KBM-7 (cell line): ENCODE results near the gene FAM120A.

Experiments used
- DNase-seq: peaks from one replicate; pipeline ENCODE4 v3.0.0-alpha.2; 2015
- in situ Hi-C: fragments of 300-500 bp; cut with MboI; formaldehyde crosslinking; loops from 2 replicates; pipeline ENCODE4 v1.14.3; 2020; ENCODE audit warnings: low sequenced_read_pairs, low pct_unique_long_range_greater_than_20kb, mixed read lengths

Gene FAM120A

GRCh38 chr9:93541005-93541404, 89.5 kb downstream of the FAM120A start:
- in situ Hi-C loops = no loop called here
- DNase-seq = no peak

GRCh38 chr9:93541581-93542349, 90.3 kb downstream of the FAM120A start:
- in situ Hi-C loops = no loop called here
- DNase-seq = no peak

- in situ Hi-C loops = no loop called here
- DNase-seq = no peak
Observed at GRCh38 chr9:93543117-93543516, 91.6 kb downstream of the FAM120A start.

GRCh38 chr9:93546356-93546755, 94.9 kb downstream of the FAM120A start:
- in situ Hi-C loops = no loop called here

GRCh38 chr9:93549611-93550010, 98.1 kb downstream of the FAM120A start:
- in situ Hi-C loops = no loop called here
- no peak for DNase-seq

More at GRCh38 chr9:93546356-93546755, 94.9 kb downstream of the FAM120A start:
- DNase-seq = no peak

- in situ Hi-C loops = no loop called here
- no peak for DNase-seq
Observed at GRCh38 chr9:93552923-93553322, 101.4 kb downstream of the FAM120A start.

- in situ Hi-C loops = no loop called here
- no peak for DNase-seq
Observed at GRCh38 chr9:93555370-93555769, 103.9 kb downstream of the FAM120A start.

- in situ Hi-C loops = no loop called here
- DNase-seq = no peak
Observed at GRCh38 chr9:93557366-93558137, 106.1 kb downstream of the FAM120A start.

- no peak for DNase-seq
- in situ Hi-C loops = no loop called here
Observed at GRCh38 chr9:93558503-93558902, 107.0 kb downstream of the FAM120A start.

GRCh38 chr9:93560991-93561390, 109.5 kb downstream of the FAM120A start:
- DNase-seq = no peak
- in situ Hi-C loops = no loop called here

GRCh38 chr9:93562157-93562556, 110.7 kb downstream of the FAM120A start:
- in situ Hi-C loops = no loop called here
- DNase-seq = no peak

- DNase-seq = no peak
- in situ Hi-C loops = no loop called here
Observed at GRCh38 chr9:93565089-93565488, 113.6 kb downstream of the FAM120A start.

GRCh38 chr9:93566408-93567270, 115.2 kb downstream of the FAM120A start:
- in situ Hi-C loops = no loop called here
- DNase-seq = peak; percentile 98

- no peak for DNase-seq
- in situ Hi-C loops = no loop called here
Observed at GRCh38 chr9:93567271-93567959, 115.9 kb downstream of the FAM120A start.

GRCh38 chr9:93568169-93568568, 116.7 kb downstream of the FAM120A start:
- no peak for DNase-seq
- in situ Hi-C loops = no loop called here

GRCh38 chr9:93569621-93570174, 118.2 kb downstream of the FAM120A start:
- peak; percentile 49 for DNase-seq
- in situ Hi-C loops = no loop called here

GRCh38 chr9:93572221-93572620, 120.7 kb downstream of the FAM120A start:
- in situ Hi-C loops = no loop called here
- no peak for DNase-seq

GRCh38 chr9:93572636-93573515, 121.4 kb downstream of the FAM120A start:
- no peak for DNase-seq
- in situ Hi-C loops = no loop called here
